Measurements from ENCODE around the gene CDK5RAP2. TPM values are rescaled to one million over a fixed set of nuclear protein-coding genes. Genes with fewer than 3 reads are reported as not detected.

Gene CDK5RAP2
- total RNA-seq = 30.2 and 33.5 TPM in 2 replicates

DNA sequence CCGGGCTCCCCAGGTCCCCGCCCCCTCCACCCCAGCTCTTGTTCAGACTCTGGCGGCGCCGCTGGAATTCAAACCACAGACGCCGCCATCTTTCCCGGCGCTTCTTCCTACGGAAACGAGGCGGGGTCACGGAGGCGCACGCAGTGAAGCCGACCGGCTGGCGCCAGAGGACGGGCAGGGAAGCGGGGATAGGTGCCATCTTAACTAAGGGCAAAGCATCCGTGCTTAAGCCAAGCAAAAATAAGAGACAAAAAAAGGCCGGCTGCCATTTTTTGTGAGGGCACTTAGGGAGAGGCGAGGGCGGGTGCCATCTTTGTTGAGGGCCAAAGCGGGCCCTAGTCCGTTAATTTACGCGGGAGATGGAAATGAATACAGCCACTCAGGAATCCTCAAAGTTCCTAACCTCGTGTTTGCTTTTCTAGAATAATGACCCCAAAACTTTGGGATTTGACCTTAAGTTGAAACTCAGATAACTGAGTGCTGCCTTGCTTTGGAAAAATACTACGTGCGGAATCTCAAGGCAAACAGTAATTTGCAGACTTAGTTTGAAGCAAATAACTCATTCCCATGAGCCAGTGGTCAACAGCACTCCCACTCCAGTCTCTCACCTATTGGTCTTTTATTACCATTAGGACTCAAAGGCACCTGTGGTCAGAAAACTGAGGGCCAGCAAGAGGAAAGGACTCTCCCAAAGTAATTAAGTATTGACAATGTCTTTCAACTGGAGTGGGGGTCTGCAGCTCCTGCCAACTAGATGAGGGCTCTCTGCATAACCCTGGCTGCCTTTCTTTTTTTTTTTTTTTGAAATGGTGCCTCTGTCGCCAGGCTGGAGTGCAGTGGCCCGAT, at the start of gene CDK5RAP2:
Gene CDK5RAP2 (minus strand): TSS at position 117 of the 846 bp plus-strand sequence. CDS start 189 bp downstream, outside the sequence.

Other genes with a start within 250 kb of the CDK5RAP2 start
- gene MEGF9, start 134.3 kb upstream of the CDK5RAP2 start, total RNA-seq = 4.6 and 5.4 TPM in 2 replicates
- 18.4 and 20.2 TPM in 2 replicates for gene FBXW2, start 213.2 kb upstream of the CDK5RAP2 start, total RNA-seq